Neural crest cell (in vitro differentiated cells): ENCODE data around the gene PGAP2. TPM values are rescaled to one million over a fixed set of nuclear protein-coding genes. Genes with fewer than 3 reads are reported as not detected.

Experiments used
- DNase-seq: peaks from one replicate; pipeline ENCODE4 v3.0.0; 2021; ENCODE audit warnings: low read depth, mixed read lengths, low spot score
- H3K27ac Mint-ChIP-seq: one replicate; pipeline ENCODE4 v1.8.0; 2021; ENCODE audit warnings: mild to moderate bottlenecking, mixed read lengths; ENCODE audit not compliant: unreplicated experiment
- H3K27me3 Mint-ChIP-seq: 2 replicates; pipeline ENCODE4 v1.8.0; 2021; ENCODE audit warnings: low read depth, mild to moderate bottlenecking, mixed read lengths
- H3K36me3 Mint-ChIP-seq: 2 replicates; pipeline ENCODE4 v1.8.0; 2021; ENCODE audit warnings: low read depth, mild to moderate bottlenecking, mixed read lengths
- H3K4me1 Mint-ChIP-seq: 2 replicates; pipeline ENCODE4 v1.8.0; 2021; ENCODE audit warnings: mixed read lengths
- H3K4me3 Mint-ChIP-seq: one replicate; pipeline ENCODE4 v1.8.0; 2021; ENCODE audit warnings: mild to moderate bottlenecking, mixed read lengths
- H3K9me3 Mint-ChIP-seq: 2 replicates; pipeline ENCODE4 v1.8.0; 2021; ENCODE audit warnings: mixed read lengths
- CTCF ChIP-seq: fragments of 200-600 bp; sonication (generic); conservative IDR thresholded peaks from 2 replicates; pipeline ENCODE4 v1.5.0; 2021; ENCODE audit warnings: antibody characterized with exemption, mild to moderate bottlenecking
- total RNA-seq: library from RNA; stranded (reverse); gene quantifications from 2 replicates; pipeline ENCODE4 v1.2.1, GENCODE V29; 2021

Gene PGAP2
- total RNA-seq, 1 donor from 2014 or later: 34.8 TPM

GRCh38 chr11:3824714-3825472 is 16.5 kb downstream of the PGAP2 start:
- Mint-ChIP-seq H3K4me3 (no peak overlapping the region), H3K9me3 (no peaks in the 10 kb centered on the region), H3K27me3 (no peaks in the 10 kb centered on the region), H3K4me1 (peaks cover 21% of the 10 kb centered on the region), H3K27ac (no peak overlapping the region), H3K36me3 (peaks cover 22% of the 10 kb centered on the region)
- peak; percentile 68 for TF ChIP-seq CTCF
- DNase-seq: peak; percentile 62

GRCh38 chr11:3825473-3826154 is 17.3 kb downstream of the PGAP2 start:
- H3K4me3 Mint-ChIP-seq: no peak overlapping the region
- TF ChIP-seq CTCF: no peak

GRCh38 chr11:3826721-3827120 is 18.4 kb downstream of the PGAP2 start:
- Mint-ChIP-seq H3K27ac (peak overlapping the region; percentile 96), H3K27me3 (no peaks in the 10 kb centered on the region), H3K9me3 (no peaks in the 10 kb centered on the region), H3K4me1 (peaks cover 21% of the 10 kb centered on the region), H3K4me3 (peak overlapping the region; percentile 41), H3K36me3 (peaks cover 32% of the 10 kb centered on the region)
- DNase-seq: no peak
- TF ChIP-seq CTCF: no peak

More at GRCh38 chr11:3825473-3826154, 17.3 kb downstream of the PGAP2 start:
- Mint-ChIP-seq H3K9me3 (no peaks in the 10 kb centered on the region), H3K27me3 (no peaks in the 10 kb centered on the region), H3K4me1 (peaks cover 21% of the 10 kb centered on the region), H3K27ac (no peak overlapping the region), H3K36me3 (peaks cover 26% of the 10 kb centered on the region)
- no peak for DNase-seq

- no peak for TF ChIP-seq CTCF
- peaks cover 21% of the 10 kb centered on the region for H3K4me1 Mint-ChIP-seq
- H3K27ac Mint-ChIP-seq: no peak overlapping the region
- peaks cover 32% of the 10 kb centered on the region for H3K36me3 Mint-ChIP-seq
- no peaks in the 10 kb centered on the region for H3K9me3 Mint-ChIP-seq
- no peak for DNase-seq
- no peak overlapping the region for H3K4me3 Mint-ChIP-seq
- H3K27me3 Mint-ChIP-seq: no peaks in the 10 kb centered on the region
Measured at GRCh38 chr11:3827434-3828186, 19.2 kb downstream of the PGAP2 start.

- TF ChIP-seq CTCF: no peak
Measured at GRCh38 chr11:3830088-3830487, 21.7 kb downstream of the PGAP2 start.

More at GRCh38 chr11:3830088-3830487, 21.7 kb downstream of the PGAP2 start:
- no peak for DNase-seq
- H3K27me3 Mint-ChIP-seq: no peaks in the 10 kb centered on the region
- peaks cover 29% of the 10 kb centered on the region for H3K36me3 Mint-ChIP-seq
- no peak overlapping the region for H3K27ac Mint-ChIP-seq
- peaks cover 21% of the 10 kb centered on the region for H3K4me1 Mint-ChIP-seq
- H3K9me3 Mint-ChIP-seq: no peaks in the 10 kb centered on the region
- no peak overlapping the region for H3K4me3 Mint-ChIP-seq
